ENCODE measurements around the gene ZNF836. TPM values are rescaled to one million over a fixed set of nuclear protein-coding genes. Genes with fewer than 3 reads are reported as not detected.

ZNF836 gene
- total RNA-seq, 1 experiment from 2014 or later, result 4.3 TPM

DNA sequence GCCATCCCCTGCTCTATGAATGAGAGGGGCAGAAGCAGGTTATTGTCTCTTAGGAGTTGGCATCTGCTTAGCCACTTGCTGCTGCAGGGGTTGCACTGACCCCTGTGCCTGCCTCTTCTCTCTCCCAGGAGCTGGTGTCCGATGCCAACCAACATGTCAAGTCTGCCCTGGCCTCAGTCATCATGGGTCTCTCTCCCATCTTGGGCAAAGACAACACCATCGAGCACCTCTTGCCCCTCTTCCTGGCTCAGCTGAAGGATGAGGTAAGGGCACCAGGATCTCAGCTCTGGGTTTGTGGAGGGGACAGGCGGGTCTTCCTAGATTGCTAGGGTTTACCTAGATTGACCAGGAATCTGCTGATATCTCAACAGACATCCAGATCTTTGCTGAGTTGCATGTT lies 45.0 kb upstream of the ZNF836 start:
- Mint-ChIP-seq H3K27ac (ENCODE audit: low read depth, unreplicated experiment) (no peak overlapping the region), H3K27me3 (ENCODE audit: insufficient read depth, unreplicated experiment) (no peaks in the 10 kb centered on the region), H3K4me3 (ENCODE audit: unreplicated experiment) (no peak overlapping the region), H3K4me1 (ENCODE audit: insufficient read depth, unreplicated experiment) (peaks cover 5% of the 10 kb centered on the region), H3K36me3 (ENCODE audit: insufficient read depth, unreplicated experiment) (peaks cover 98% of the 10 kb centered on the region), H3K9me3 (ENCODE audit: unreplicated experiment) (no peaks in the 10 kb centered on the region)
- intact Hi-C loops (cut with micrococcal nuclease), result no loop called here
- DNase-seq (ENCODE audit: unreplicated experiment), result no peak
- TF ChIP-seq, protein P1, sequence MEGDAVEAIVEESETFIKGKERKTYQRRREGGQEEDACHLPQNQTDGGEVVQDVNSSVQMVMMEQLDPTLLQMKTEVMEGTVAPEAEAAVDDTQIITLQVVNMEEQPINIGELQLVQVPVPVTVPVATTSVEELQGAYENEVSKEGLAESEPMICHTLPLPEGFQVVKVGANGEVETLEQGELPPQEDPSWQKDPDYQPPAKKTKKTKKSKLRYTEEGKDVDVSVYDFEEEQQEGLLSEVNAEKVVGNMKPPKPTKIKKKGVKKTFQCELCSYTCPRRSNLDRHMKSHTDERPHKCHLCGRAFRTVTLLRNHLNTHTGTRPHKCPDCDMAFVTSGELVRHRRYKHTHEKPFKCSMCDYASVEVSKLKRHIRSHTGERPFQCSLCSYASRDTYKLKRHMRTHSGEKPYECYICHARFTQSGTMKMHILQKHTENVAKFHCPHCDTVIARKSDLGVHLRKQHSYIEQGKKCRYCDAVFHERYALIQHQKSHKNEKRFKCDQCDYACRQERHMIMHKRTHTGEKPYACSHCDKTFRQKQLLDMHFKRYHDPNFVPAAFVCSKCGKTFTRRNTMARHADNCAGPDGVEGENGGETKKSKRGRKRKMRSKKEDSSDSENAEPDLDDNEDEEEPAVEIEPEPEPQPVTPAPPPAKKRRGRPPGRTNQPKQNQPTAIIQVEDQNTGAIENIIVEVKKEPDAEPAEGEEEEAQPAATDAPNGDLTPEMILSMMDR (IDR thresholded peaks at IDR 0.05; ENCODE audit: unreplicated experiment), result no peak
- ChIA-PET POLR2A (interaction anchor here (0.5 to 1.1 kb wide), 3 partner anchors 12 to 68 kb away, joined by 3 to 4 read pairs (median 3); no protein-coding TSS in a partner anchor), CTCF (no interaction called here)
- no TSS peak for BruUV-seq (replicated peaks)

DNA sequence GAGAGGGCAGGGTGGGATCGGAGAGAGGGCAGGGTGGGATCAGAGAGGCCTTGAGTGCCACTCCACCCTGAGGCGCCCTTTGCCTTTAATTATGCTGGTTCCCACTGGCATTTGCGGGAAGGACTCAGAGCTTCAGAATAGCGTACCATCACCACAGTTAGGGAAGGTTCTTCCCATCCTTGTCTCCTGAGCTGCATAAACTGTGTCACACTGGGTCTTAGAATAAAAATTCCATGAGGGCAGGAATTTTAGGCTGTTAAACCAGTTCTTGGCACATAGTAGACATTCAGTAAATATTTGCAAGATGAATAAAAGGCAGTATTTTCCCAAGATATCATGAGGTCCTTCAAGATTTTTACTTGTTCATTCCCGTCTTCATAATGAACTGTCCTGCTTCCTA lies 42.8 kb upstream of the ZNF836 start:
- POLR2A ChIA-PET, result interaction anchor here (1.0 to 1.5 kb wide), 2 partner anchors 18 to 75 kb away, joined by 3 read pairs; no protein-coding TSS in a partner anchor
- H3K27ac Mint-ChIP-seq (ENCODE audit: low read depth, unreplicated experiment), result no peak overlapping the region

DNA sequence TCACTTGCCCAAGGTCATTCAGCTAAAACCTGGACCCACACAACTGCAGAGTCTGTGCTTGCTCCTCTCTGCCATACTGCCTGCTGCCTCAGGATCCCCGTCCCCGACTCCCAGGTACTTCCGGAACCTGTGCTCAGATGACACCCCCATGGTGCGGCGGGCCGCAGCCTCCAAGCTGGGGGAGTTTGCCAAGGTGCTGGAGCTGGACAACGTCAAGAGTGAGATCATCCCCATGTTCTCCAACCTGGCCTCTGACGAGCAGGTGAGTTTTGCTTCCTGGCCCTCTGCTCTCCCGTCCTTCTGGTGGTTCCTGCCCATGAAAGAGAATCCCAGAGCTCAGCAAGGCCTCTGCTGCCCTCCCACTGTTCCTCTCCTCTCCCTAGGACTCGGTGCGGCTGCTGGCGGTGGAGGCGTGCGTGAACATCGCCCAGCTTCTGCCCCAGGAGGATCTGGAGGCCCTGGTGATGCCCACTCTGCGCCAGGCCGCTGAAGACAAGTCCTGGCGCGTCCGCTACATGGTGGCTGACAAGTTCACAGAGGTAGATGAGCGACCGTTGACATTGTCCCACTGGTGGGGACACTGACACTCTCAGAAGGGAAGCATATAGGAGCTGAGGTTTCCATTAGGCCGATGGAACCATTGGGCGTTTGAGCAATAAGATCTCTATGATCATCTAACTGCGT lies 41.3 kb upstream of the ZNF836 start:
- H3K27me3 Mint-ChIP-seq (ENCODE audit: insufficient read depth, unreplicated experiment), result no peaks in the 10 kb centered on the region
- intact Hi-C loops (cut with micrococcal nuclease), result no loop called here
- peaks cover 92% of the 10 kb centered on the region for H3K36me3 Mint-ChIP-seq (ENCODE audit: insufficient read depth, unreplicated experiment)
- no peaks in the 10 kb centered on the region for H3K9me3 Mint-ChIP-seq (ENCODE audit: unreplicated experiment)
- BruUV-seq (replicated peaks), result no TSS peak
- H3K4me3 Mint-ChIP-seq (ENCODE audit: unreplicated experiment), result no peak overlapping the region
- POLR2A ChIA-PET, result interaction anchor here (1.0 to 1.5 kb wide), 2 partner anchors 25 to 74 kb away, joined by 3 read pairs; no protein-coding TSS in a partner anchor
- no peak for DNase-seq (ENCODE audit: unreplicated experiment)
- peaks cover 3% of the 10 kb centered on the region for H3K4me1 Mint-ChIP-seq (ENCODE audit: insufficient read depth, unreplicated experiment)
- TF ChIP-seq, protein P1 (IDR thresholded peaks at IDR 0.05; ENCODE audit: unreplicated experiment), result no peak
- CTCF ChIA-PET, result interaction anchor here (0.6 to 0.9 kb wide), 3 partner anchors 9 to 414 kb away, joined by 3 to 5 read pairs (median 3); no protein-coding TSS in a partner anchor
- H3K27ac Mint-ChIP-seq (ENCODE audit: low read depth, unreplicated experiment), result peak overlapping the region; percentile 23

More for the DNA sequence above, 42.8 kb upstream of the ZNF836 start:
- intact Hi-C loops (cut with micrococcal nuclease), result no loop called here
- Mint-ChIP-seq H3K36me3 (ENCODE audit: insufficient read depth, unreplicated experiment) (peaks cover 99% of the 10 kb centered on the region), H3K4me1 (ENCODE audit: insufficient read depth, unreplicated experiment) (peaks cover 5% of the 10 kb centered on the region), H3K4me3 (ENCODE audit: unreplicated experiment) (no peak overlapping the region), H3K9me3 (ENCODE audit: unreplicated experiment) (no peaks in the 10 kb centered on the region), H3K27me3 (ENCODE audit: insufficient read depth, unreplicated experiment) (no peaks in the 10 kb centered on the region)
- BruUV-seq (replicated peaks), result no TSS peak
- no peak for DNase-seq (ENCODE audit: unreplicated experiment)
- TF ChIP-seq, protein P1 (IDR thresholded peaks at IDR 0.05; ENCODE audit: unreplicated experiment), result no peak
- CTCF ChIA-PET, result interaction anchor here (1.0 to 1.4 kb wide), 4 partner anchors 11 to 75 kb away, joined by 3 to 4 read pairs (median 4); partner anchors contain the start of genes PPP2R1A and ZNF616

DNA sequence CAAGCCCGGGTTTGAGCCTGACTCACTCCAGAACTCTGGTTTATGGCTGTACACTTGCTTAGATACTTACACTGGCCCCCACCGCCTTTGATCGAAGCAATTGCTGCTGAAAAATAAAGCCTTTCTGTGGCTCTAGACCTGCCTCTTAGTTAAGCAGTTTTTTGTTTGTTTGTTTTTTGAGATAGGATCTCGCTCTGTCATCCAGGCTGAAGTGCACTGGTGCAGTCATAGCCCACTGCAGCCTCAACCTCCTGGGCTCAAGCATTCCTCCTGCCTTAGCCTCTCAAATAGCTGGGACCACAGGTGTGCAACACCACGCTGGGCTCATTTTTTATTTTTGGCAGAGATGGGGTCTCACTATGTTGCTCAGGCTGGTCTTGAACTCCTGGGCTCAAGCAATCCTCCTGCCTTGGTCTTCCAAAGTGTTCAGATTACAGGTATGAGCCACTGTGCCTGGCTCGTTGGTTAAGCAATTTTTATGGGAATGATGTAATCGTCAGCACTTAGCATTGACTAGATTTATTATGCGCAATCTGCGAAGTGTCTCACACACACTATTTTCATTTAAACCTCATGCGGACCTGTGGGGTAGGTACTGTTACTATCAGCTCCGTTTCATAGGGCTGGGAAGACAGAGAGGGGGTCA lies 40.6 kb upstream of the ZNF836 start:
- H3K9me3 Mint-ChIP-seq (ENCODE audit: unreplicated experiment), result no peaks in the 10 kb centered on the region
- H3K27ac Mint-ChIP-seq (ENCODE audit: low read depth, unreplicated experiment), result peak overlapping the region; percentile 23
- intact Hi-C loops (cut with micrococcal nuclease), result no loop called here
- no peaks in the 10 kb centered on the region for H3K27me3 Mint-ChIP-seq (ENCODE audit: insufficient read depth, unreplicated experiment)
- TF ChIP-seq, protein P1 (IDR thresholded peaks at IDR 0.05; ENCODE audit: unreplicated experiment), result no peak
- POLR2A ChIA-PET, result no interaction called here
- H3K4me3 Mint-ChIP-seq (ENCODE audit: unreplicated experiment), result no peak overlapping the region
- no TSS peak for BruUV-seq (replicated peaks)
- no peaks in the 10 kb centered on the region for H3K4me1 Mint-ChIP-seq (ENCODE audit: insufficient read depth, unreplicated experiment)
- CTCF ChIA-PET, result interaction anchor here (0.6 to 0.9 kb wide), 3 partner anchors 9 to 413 kb away, joined by 3 to 5 read pairs (median 3); no protein-coding TSS in a partner anchor
- peak; percentile 24 for DNase-seq (ENCODE audit: unreplicated experiment)
- peaks cover 92% of the 10 kb centered on the region for H3K36me3 Mint-ChIP-seq (ENCODE audit: insufficient read depth, unreplicated experiment)

Data from MCF 10A (cell line).